ENCODE measurements around the gene TTI1.

Gene TTI1

DNA sequence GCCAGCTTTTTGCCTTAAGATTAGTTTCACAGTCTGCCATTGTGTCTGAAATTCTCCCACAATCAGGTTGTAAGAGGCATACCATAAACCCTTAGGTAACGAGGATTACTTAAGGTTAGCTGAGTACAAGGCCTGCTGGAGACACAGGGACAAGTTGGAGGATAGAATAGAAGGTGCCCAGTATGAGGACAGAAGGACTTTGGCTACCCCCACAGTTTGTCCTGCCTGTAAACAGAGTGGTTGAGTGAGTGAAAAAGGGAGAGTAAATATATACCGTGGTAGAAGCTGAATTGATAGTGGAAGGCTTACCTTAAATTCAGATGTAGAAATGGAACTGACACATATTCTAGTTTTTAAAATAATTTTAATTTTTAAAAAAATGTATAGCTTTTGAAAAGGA is 19.6 kb upstream of the TTI1 start:
- in situ Hi-C loops (cut with HindIII; ENCODE audit: low pct_ligation_motif_present, low sequenced_read_pairs): no loop called here
- no peaks in the 10 kb centered on the region for H3K27me3 ChIP-seq (replicated peaks)
- no peak overlapping the region for H3K4me3 ChIP-seq (ENCODE audit: low read depth, low read length)
- no peak overlapping the region for H3K27ac ChIP-seq
- no peak for DNase-seq
- TF ChIP-seq, protein P1, sequence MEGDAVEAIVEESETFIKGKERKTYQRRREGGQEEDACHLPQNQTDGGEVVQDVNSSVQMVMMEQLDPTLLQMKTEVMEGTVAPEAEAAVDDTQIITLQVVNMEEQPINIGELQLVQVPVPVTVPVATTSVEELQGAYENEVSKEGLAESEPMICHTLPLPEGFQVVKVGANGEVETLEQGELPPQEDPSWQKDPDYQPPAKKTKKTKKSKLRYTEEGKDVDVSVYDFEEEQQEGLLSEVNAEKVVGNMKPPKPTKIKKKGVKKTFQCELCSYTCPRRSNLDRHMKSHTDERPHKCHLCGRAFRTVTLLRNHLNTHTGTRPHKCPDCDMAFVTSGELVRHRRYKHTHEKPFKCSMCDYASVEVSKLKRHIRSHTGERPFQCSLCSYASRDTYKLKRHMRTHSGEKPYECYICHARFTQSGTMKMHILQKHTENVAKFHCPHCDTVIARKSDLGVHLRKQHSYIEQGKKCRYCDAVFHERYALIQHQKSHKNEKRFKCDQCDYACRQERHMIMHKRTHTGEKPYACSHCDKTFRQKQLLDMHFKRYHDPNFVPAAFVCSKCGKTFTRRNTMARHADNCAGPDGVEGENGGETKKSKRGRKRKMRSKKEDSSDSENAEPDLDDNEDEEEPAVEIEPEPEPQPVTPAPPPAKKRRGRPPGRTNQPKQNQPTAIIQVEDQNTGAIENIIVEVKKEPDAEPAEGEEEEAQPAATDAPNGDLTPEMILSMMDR (IDR thresholded peaks at IDR 0.05; ENCODE audit: low read depth, low read length, missing control alignments): no peak
- peaks cover 8% of the 10 kb centered on the region for H3K36me3 ChIP-seq (replicated peaks)

DNA sequence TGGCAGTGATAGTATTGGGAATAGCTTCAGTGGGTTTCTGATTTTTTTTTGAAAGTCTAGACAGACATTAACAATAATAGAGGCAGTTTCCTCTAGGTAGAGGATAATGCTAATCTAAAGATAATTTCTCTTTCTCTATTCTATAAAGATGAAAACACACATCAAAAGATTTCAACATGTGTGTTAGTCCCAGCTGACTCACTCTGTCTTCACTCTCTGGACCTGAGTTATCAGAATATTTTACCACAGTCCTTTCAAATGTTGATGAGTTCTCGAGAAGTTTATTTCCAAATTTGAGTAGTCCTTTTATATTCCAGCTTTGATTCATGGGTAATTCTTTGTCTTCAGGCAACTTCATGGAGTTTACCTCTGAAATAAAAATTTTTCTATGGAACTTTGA is 17.4 kb upstream of the TTI1 start:
- Histone ChIP-seq H3K27me3 (replicated peaks) (no peaks in the 10 kb centered on the region), H3K4me3 (ENCODE audit: low read depth, low read length) (no peak overlapping the region), H3K27ac (peak overlapping the region; percentile 64), H3K36me3 (replicated peaks) (peaks cover 10% of the 10 kb centered on the region)
- DNase-seq: no peak
- in situ Hi-C loops (cut with HindIII; ENCODE audit: low pct_ligation_motif_present, low sequenced_read_pairs): no loop called here
- TF ChIP-seq, protein P1 (IDR thresholded peaks at IDR 0.05; ENCODE audit: low read depth, low read length, missing control alignments): no peak

DNA sequence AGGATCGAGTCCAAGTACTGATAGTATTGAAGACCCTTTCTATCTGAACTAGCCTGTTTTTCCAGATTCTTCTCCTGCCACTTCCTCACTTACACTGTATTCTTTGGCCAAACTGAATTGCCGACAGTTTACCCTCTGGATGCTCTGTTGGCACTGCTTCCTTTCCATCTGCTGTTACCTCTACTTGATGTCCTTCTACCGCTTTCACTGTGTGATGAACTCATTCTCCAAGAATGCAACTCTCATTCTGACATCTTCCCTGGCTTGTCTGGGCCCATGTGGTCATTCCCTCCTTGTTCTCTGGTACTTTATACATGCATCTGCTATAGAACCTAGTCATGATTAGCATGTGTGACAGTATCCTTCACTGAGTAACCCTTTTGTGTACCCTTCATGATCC is 16.5 kb upstream of the TTI1 start:
- peaks cover 14% of the 10 kb centered on the region for H3K36me3 ChIP-seq (replicated peaks)
- H3K27ac ChIP-seq: peak overlapping the region; percentile 64
- TF ChIP-seq, protein P1 (IDR thresholded peaks at IDR 0.05; ENCODE audit: low read depth, low read length, missing control alignments): no peak

GRCh38 chr20:38046572-38046971 is 13.3 kb upstream of the TTI1 start:
- Histone ChIP-seq H3K27me3 (replicated peaks) (no peaks in the 10 kb centered on the region), H3K27ac (no peak overlapping the region), H3K4me3 (ENCODE audit: low read depth, low read length) (no peak overlapping the region), H3K36me3 (replicated peaks) (peaks cover 20% of the 10 kb centered on the region)
- TF ChIP-seq, protein P1 (IDR thresholded peaks at IDR 0.05; ENCODE audit: low read depth, low read length, missing control alignments): no peak
- in situ Hi-C loops (cut with HindIII; ENCODE audit: low pct_ligation_motif_present, low sequenced_read_pairs): no loop called here
- no peak for DNase-seq

More for the DNA sequence above, 16.5 kb upstream of the TTI1 start:
- DNase-seq: peak; percentile 76
- H3K27me3 ChIP-seq (replicated peaks): no peaks in the 10 kb centered on the region
- in situ Hi-C loops (cut with HindIII; ENCODE audit: low pct_ligation_motif_present, low sequenced_read_pairs): no loop called here
- no peak overlapping the region for H3K4me3 ChIP-seq (ENCODE audit: low read depth, low read length)

- TF ChIP-seq, protein P1 (IDR thresholded peaks at IDR 0.05; ENCODE audit: low read depth, low read length, missing control alignments): no peak
- no peaks in the 10 kb centered on the region for H3K27me3 ChIP-seq (replicated peaks)
- in situ Hi-C loops (cut with HindIII; ENCODE audit: low pct_ligation_motif_present, low sequenced_read_pairs): no loop called here
- H3K4me3 ChIP-seq (ENCODE audit: low read depth, low read length): no peak overlapping the region
- peaks cover 21% of the 10 kb centered on the region for H3K36me3 ChIP-seq (replicated peaks)
- no peak for DNase-seq
- H3K27ac ChIP-seq: no peak overlapping the region
These were observed 11.4 kb upstream of the TTI1 start for GRCh38 chr20:38044685-38045084.
